ENCODE results near the gene FAAP24.
"Not testable (repeated sequence)": the region's sequence is repeated elsewhere in the genome, so short reads cannot be mapped to it uniquely, and the experiment has no call there.

GRCh38 chr19:33025468-33026238 is 53.6 kb downstream of the FAAP24 start:
- TF ChIP-seq GABPA (IDR thresholded peaks at IDR 0.05; ENCODE audit: borderline replicate concordance, insufficient read depth, low read length); JUND (IDR thresholded peaks at IDR 0.05; ENCODE audit: low read length); HDAC2 (IDR thresholded peaks at IDR 0.05; ENCODE audit: borderline replicate concordance in 1 of 2, low read depth in 2 of 2, low read length in 2 of 2): not testable (repeated sequence)
- TF ChIP-seq, protein P1, sequence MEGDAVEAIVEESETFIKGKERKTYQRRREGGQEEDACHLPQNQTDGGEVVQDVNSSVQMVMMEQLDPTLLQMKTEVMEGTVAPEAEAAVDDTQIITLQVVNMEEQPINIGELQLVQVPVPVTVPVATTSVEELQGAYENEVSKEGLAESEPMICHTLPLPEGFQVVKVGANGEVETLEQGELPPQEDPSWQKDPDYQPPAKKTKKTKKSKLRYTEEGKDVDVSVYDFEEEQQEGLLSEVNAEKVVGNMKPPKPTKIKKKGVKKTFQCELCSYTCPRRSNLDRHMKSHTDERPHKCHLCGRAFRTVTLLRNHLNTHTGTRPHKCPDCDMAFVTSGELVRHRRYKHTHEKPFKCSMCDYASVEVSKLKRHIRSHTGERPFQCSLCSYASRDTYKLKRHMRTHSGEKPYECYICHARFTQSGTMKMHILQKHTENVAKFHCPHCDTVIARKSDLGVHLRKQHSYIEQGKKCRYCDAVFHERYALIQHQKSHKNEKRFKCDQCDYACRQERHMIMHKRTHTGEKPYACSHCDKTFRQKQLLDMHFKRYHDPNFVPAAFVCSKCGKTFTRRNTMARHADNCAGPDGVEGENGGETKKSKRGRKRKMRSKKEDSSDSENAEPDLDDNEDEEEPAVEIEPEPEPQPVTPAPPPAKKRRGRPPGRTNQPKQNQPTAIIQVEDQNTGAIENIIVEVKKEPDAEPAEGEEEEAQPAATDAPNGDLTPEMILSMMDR (IDR thresholded peaks at IDR 0.05; ENCODE audit: control extremely low read depth in 1 of 3, insufficient read depth in 1 of 3, low read depth in 1 of 3, low read length in 3 of 3), result not testable (repeated sequence)
